HG02970 (cell line): Measurements from ENCODE around the gene HSBP1.

Source experiments
- ATAC-seq: cut with Tn5 transposase; IDR thresholded peaks from one replicate; pipeline ENCODE4 v1.9.1; 2021; ENCODE audit warnings: mild to moderate bottlenecking, moderate library complexity, moderate number of reproducible peaks; ENCODE audit not compliant: unreplicated experiment, low FRiP score

The HSBP1 gene

GRCh38 chr16:83807710-83808572, at the start of gene HSBP1:
Gene HSBP1 (plus strand): TSS chr16:83807978. CDS start chr16:83808077, 99 bp downstream.
- ATAC-seq, result peak; percentile 97

GRCh38 chr16:83762141-83762991, 45.4 kb upstream of the HSBP1 start:
- no peak for ATAC-seq

- no peak for ATAC-seq
Observed at GRCh38 chr16:83762992-83763358, 44.8 kb upstream of the HSBP1 start.

GRCh38 chr16:83768986-83769385, 38.8 kb upstream of the HSBP1 start:
- no peak for ATAC-seq

GRCh38 chr16:83769397-83770008, 38.3 kb upstream of the HSBP1 start:
- ATAC-seq, result no peak

GRCh38 chr16:83771306-83771942, 36.4 kb upstream of the HSBP1 start:
- no peak for ATAC-seq

GRCh38 chr16:83772806-83773205, 35.0 kb upstream of the HSBP1 start:
- no peak for ATAC-seq

- no peak for ATAC-seq
Observed at GRCh38 chr16:83774066-83774465, 33.7 kb upstream of the HSBP1 start.

- no peak for ATAC-seq
Observed at GRCh38 chr16:83776944-83777343, 30.8 kb upstream of the HSBP1 start.

GRCh38 chr16:83779886-83780285, 27.9 kb upstream of the HSBP1 start:
- ATAC-seq, result no peak

GRCh38 chr16:83785455-83785854, 22.3 kb upstream of the HSBP1 start:
- ATAC-seq, result no peak

GRCh38 chr16:83789642-83790401, 18.0 kb upstream of the HSBP1 start:
- no peak for ATAC-seq

- ATAC-seq, result no peak
Observed at GRCh38 chr16:83791916-83792315, 15.9 kb upstream of the HSBP1 start.

GRCh38 chr16:83792391-83792790, 15.4 kb upstream of the HSBP1 start:
- no peak for ATAC-seq

- ATAC-seq, result no peak
Observed at GRCh38 chr16:83793179-83793578, 14.6 kb upstream of the HSBP1 start.

GRCh38 chr16:83794860-83795554, 12.8 kb upstream of the HSBP1 start:
- no peak for ATAC-seq

GRCh38 chr16:83797013-83797412, 10.8 kb upstream of the HSBP1 start:
- ATAC-seq, result no peak

- ATAC-seq, result no peak
Observed at GRCh38 chr16:83799336-83799735, 8.4 kb upstream of the HSBP1 start.

GRCh38 chr16:83802135-83802534, 5.6 kb upstream of the HSBP1 start:
- ATAC-seq, result no peak
